RWPE2 (cell line): ENCODE data around the gene RLF.

Experiments used
- ATAC-seq: fragments of 200-7000 bp; cut with Tn5 transposase; 3 replicates; pipeline ENCODE4 v1.9.1; 2021; ENCODE audit warnings: low read depth
- DNase-seq: peaks from one replicate; pipeline ENCODE4 v3.0.0-alpha.2; 2020; ENCODE audit warnings: low spot score
- H3K27ac ChIP-seq: fragments of 450-650 bp; 2 replicates; pipeline ENCODE4 v1.5.1; 2017; ENCODE audit warnings: mild to moderate bottlenecking; ENCODE audit not compliant: poor library complexity, severe bottlenecking
- H3K27me3 ChIP-seq: fragments of 250-450 bp; sonication (Bioruptor Pico); 2 replicates; pipeline ENCODE4 v1.5.1; 2021; ENCODE audit warnings: mild to moderate bottlenecking, moderate library complexity; ENCODE audit not compliant: insufficient read depth, poor library complexity, severe bottlenecking
- H3K36me3 ChIP-seq: fragments of 250-450 bp; sonication (Bioruptor Pico); 2 replicates; pipeline ENCODE4 v1.5.1; 2020; ENCODE audit warnings: low read depth, mild to moderate bottlenecking, moderate library complexity
- H3K4me1 ChIP-seq: fragments of 250-450 bp; sonication (Bioruptor Pico); 2 replicates; pipeline ENCODE4 v1.5.1; 2021; ENCODE audit warnings: mild to moderate bottlenecking, moderate library complexity; ENCODE audit not compliant: insufficient read depth, poor library complexity, severe bottlenecking
- H3K4me3 ChIP-seq: fragments of 250-450 bp; sonication (Bioruptor Pico); 2 replicates; pipeline ENCODE4 v1.5.1; 2021; ENCODE audit warnings: mild to moderate bottlenecking, moderate library complexity; ENCODE audit not compliant: severe bottlenecking
- H3K9me3 ChIP-seq: fragments of 250-450 bp; sonication (Bioruptor Pico); 2 replicates; pipeline ENCODE4 v1.5.1; 2021; ENCODE audit warnings: mild to moderate bottlenecking, moderate library complexity; ENCODE audit not compliant: severe bottlenecking
- CTCF ChIP-seq: fragments of 450-650 bp; IDR thresholded peaks from one replicate; pipeline ENCODE4 v1.5.1; 2017; ENCODE audit warnings: mild to moderate bottlenecking, moderate library complexity; ENCODE audit not compliant: poor library complexity, severe bottlenecking

RLF gene

DNA sequence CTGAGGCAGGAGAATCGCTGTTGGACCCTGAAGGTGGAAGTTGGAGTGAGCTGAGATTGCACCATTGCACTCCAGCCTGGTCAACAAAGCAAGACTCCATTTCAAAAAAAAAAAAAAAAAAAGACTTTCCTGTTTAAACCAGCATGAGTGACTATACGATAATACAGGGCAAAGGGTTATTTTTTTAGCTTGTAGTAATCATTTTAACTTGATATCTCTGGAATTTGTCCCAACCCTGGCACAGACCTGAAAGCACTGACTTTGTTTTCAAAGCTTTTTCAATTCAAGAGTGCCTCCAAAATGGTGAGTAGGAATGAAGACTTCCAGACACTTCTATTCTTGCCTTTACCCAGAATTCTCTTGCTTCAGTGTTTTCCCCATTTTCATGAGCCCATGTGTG is 82.2 kb downstream of the RLF start:
- TF ChIP-seq CTCF, result no peak
- Histone ChIP-seq H3K27ac (peak overlapping the region; percentile 89), H3K4me3 (no peak overlapping the region), H3K27me3 (no peaks in the 10 kb centered on the region), H3K36me3 (peaks cover 16% of the 10 kb centered on the region), H3K9me3 (peaks cover 2% of the 10 kb centered on the region), H3K4me1 (peaks cover 15% of the 10 kb centered on the region)
- DNase-seq, result no peak
- no peak for ATAC-seq

DNA sequence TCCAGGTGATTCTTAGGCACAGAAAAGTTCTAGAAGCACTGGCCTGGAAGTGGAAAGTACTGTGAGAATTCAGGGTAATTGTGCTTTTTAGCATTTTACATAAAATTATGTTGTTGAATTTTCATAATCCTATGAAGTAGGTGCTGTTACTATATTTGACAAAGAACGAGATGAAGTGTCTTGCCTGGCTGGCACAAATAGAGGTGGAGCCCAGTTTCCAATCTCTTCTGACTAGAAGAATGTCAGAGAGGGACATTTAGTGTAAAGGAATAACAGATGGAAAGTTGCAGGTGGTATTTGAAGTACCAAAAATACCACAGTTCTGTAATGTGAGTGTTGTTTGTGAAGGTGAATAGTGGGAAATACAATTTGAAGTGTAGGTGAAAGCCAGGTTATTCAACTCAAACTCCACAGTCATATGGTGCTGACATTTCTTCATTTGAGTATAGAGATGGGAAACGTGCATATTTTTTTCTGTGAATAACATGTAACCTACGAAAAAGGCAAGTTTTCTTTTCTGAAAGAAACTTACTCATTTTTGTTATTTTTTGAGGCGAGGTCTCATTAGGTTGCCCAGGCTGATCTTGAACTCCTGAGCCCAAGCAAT is 83.1 kb downstream of the RLF start:
- no peak for TF ChIP-seq CTCF
- no peak for ATAC-seq
- peak overlapping the region; percentile 89 for H3K27ac ChIP-seq
- H3K27me3 ChIP-seq, result no peaks in the 10 kb centered on the region
- no peak for DNase-seq
- peaks cover 15% of the 10 kb centered on the region for H3K4me1 ChIP-seq
- no peak overlapping the region for H3K4me3 ChIP-seq
- H3K36me3 ChIP-seq, result peaks cover 7% of the 10 kb centered on the region; the same call in 1 of the 2 replicates
- no peaks in the 10 kb centered on the region for H3K9me3 ChIP-seq

GRCh38 chr1:40245686-40246085 is 84.5 kb downstream of the RLF start:
- H3K27ac ChIP-seq, result no peak overlapping the region
- peaks cover 15% of the 10 kb centered on the region for H3K4me1 ChIP-seq
- no peaks in the 10 kb centered on the region for H3K9me3 ChIP-seq
- H3K27me3 ChIP-seq, result no peaks in the 10 kb centered on the region
- DNase-seq (no peak), ATAC-seq (no peak)
- no peak overlapping the region for H3K4me3 ChIP-seq
- no peak for TF ChIP-seq CTCF
- H3K36me3 ChIP-seq, result no peaks in the 10 kb centered on the region

DNA sequence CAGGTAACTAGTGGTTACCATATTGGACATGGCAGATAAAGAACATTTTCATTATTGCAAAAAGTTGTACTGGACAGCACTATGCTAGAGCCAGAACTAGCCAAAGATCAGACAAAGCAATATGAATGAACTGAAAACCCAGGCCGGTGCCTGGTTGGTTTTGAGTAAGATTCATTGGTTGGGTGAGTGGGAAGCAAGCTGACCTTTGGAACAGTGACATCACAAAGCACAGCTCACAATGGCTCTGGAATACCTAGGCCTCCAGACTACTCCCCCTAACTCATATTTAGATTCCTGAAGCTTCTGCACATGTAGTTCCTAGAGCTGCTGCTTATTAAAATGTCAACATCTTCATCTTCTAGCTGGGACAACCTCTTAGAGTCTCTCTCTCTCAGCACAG is 86.5 kb downstream of the RLF start, which contains the start of gene TMCO2:
Gene TMCO2 (plus strand): TSS at position 283 of the 400 bp plus-strand sequence. CDS start 57 bp downstream, at position 340.
- H3K36me3 ChIP-seq, result no peaks in the 10 kb centered on the region
- DNase-seq (no peak), ATAC-seq (no peak)
- H3K27ac ChIP-seq, result no peak within 1 kb of the TSS
- H3K4me1 ChIP-seq, result peaks cover 5% of the 10 kb centered on the region
- no peak within 1 kb of the TSS for H3K4me3 ChIP-seq
- no peaks in the 10 kb centered on the region for H3K9me3 ChIP-seq
- no peak for TF ChIP-seq CTCF
- no peaks in the 10 kb centered on the region for H3K27me3 ChIP-seq

DNA sequence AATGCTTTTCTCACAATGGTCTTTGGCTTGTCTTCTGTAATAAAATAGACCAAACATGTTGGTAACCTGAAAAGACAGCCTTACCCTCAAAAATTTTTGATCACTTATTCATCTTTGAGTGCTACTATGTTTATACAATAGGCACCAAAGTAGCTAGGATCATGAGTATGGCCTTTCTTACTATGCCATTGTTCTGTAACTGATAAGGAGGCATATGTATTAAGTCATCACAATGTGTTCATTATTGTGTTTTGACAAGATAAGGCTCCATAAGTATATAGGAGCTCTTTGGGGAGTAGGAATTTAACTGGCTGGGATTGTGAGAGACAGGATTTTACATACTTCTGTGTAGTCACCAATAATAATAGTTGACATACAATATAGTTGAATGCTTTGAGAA is 87.2 kb downstream of the RLF start:
- H3K4me3 ChIP-seq, result no peak overlapping the region
- no peaks in the 10 kb centered on the region for H3K36me3 ChIP-seq
- H3K27me3 ChIP-seq, result no peaks in the 10 kb centered on the region
- no peak for TF ChIP-seq CTCF
- peaks cover 5% of the 10 kb centered on the region for H3K4me1 ChIP-seq
- H3K27ac ChIP-seq, result no peak overlapping the region
- H3K9me3 ChIP-seq, result no peaks in the 10 kb centered on the region
- ATAC-seq (no peak), DNase-seq (no peak)
